Measurements from ENCODE around the gene ZNF264.
"Not testable (repeated sequence)": the region's sequence is repeated elsewhere in the genome, so short reads cannot be mapped to it uniquely, and the experiment has no call there.

The ZNF264 gene

DNA sequence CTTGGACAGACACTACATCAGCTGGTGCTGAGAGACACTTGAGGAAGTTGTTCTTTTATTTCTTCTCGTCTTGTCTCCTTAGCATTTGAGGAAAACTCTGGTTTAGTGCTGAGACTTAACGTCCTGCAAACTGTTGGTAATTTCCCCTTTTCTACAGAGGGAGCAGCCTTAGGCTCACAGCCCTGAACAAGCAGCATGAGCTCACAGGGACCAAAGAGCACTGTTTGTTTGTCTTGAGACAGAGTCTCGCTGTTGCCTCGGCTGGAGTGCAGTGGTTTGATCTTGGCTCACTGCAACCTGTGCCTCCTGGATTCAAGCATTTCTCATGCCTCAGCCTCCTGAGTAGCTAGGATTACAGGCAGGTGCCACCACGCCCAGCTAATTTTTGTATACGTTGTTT is 54.7 kb downstream of the ZNF264 start:
- DNase-seq: no peak

- no peak for DNase-seq
These were observed 57.3 kb downstream of the ZNF264 start for GRCh38 chr19:57248646-57249045.

- no peak for DNase-seq
These were observed 58.0 kb downstream of the ZNF264 start for GRCh38 chr19:57249329-57249728.

DNA sequence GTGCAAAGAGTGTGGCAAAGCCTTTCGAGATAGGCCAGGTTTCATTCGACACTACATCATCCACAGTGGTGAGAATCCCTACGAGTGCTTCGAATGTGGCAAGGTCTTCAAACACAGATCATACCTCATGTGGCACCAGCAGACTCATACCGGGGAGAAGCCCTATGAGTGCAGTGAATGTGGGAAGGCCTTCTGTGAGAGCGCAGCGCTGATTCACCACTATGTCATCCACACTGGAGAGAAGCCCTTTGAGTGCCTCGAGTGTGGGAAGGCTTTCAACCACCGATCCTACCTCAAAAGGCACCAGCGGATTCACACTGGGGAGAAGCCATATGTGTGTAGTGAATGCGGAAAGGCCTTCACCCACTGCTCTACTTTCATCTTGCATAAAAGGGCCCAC is 62.5 kb downstream of the ZNF264 start:
- not testable (repeated sequence) for DNase-seq

DNA sequence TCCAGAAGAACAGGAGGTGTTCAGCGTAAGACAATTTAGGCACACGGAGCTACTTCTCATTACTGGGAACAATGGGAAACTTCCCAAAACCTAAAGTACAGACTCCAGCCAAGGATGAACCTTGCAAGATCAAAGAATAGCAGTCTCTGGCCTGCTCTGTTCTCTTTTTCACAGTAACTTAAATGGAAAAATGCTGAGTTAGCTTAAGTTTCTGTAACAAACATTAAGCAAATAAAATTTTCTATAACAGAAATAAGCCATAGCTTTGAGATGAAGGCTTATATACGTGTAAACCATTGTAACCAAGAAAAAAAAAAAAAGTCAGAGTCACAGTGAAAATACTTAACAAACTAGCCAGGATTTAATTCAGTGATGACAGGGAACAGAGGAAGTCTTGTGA is 70.7 kb downstream of the ZNF264 start:
- no peak for DNase-seq

GRCh38 chr19:57263244-57263741 is 72.0 kb downstream of the ZNF264 start:
- DNase-seq: no peak

GRCh38 chr19:57267291-57267690 is 76.0 kb downstream of the ZNF264 start:
- no peak for DNase-seq

DNA sequence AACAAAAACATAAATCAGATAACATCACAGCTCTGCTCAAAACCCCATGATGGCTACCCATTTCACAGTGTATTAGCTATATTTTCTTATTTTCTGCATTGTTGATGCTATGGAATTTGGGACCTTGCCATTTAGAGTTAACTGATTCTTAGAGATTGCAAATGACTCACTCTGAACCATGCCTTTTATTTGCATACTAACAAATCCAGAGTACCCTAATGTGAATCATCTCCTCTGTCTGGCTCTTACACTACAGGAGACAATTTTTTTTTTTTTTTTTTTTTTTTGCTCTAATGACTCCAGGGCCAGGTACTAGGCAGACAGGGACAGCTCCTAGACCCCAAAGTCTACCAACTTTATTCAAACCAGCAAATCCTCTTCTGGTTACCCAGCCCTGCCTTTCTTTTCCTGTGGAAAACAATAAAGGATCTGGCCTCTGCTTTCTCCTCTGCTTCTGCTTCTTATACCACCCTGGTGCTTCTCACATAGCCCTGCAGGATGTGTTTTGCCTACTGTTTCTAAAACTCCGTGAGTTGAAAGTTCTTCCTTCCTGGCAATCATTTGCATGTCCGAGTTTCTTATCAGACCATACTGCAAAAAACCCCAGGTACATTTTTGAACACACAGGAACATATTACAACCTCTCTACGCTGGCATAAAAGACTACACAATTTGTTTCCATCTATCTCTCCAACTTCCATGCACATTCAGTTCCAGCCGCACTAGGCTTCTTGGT is 78.4 kb downstream of the ZNF264 start:
- DNase-seq: no peak

- DNase-seq: no peak
These were observed 80.0 kb downstream of the ZNF264 start for GRCh38 chr19:57271280-57271679.
